ENCODE measurements around the gene NDUFA13.

The NDUFA13 gene

GRCh38 chr19:19510432-19510831, 5.6 kb upstream of the NDUFA13 start:
- no peaks in the 10 kb centered on the region for H3F3A ChIP-seq (ENCODE audit: insufficient read depth, low read length)
- H3K9ac ChIP-seq (ENCODE audit: low read length) = no peak overlapping the region
- H3K9me2 ChIP-seq (ENCODE audit: low read depth, low read length) = no peaks in the 10 kb centered on the region
- no peak overlapping the region for H3K27ac ChIP-seq (ENCODE audit: low read depth, low read length, poor library complexity, severe bottlenecking)
- H3K27me3 ChIP-seq (ENCODE audit: insufficient read depth, low read length) = no peaks in the 10 kb centered on the region
- no peak overlapping the region for H3K4me2 ChIP-seq (ENCODE audit: low read length)
- no peaks in the 10 kb centered on the region for H3K79me2 ChIP-seq (ENCODE audit: insufficient read depth, low read length)
- H4K20me1 ChIP-seq (ENCODE audit: insufficient read depth, low read length) = no peaks in the 10 kb centered on the region
- no peak overlapping the region for H2AFZ ChIP-seq (ENCODE audit: low read length)
- H3K36me3 ChIP-seq (ENCODE audit: insufficient read depth, low read length) = peaks cover 26% of the 10 kb centered on the region
- H3K4me1 ChIP-seq (ENCODE audit: insufficient read depth, low read length, severe bottlenecking) = peaks cover 3% of the 10 kb centered on the region
- H3K4me3 ChIP-seq (ENCODE audit: low read depth, low read length, poor library complexity, severe bottlenecking) = no peak overlapping the region
- TF ChIP-seq CTCF (IDR thresholded peaks at IDR 0.05; ENCODE audit: low read length) (no peak), EZH2 (IDR thresholded peaks at IDR 0.05; ENCODE audit: borderline replicate concordance, low read length) (no peak)
- H3K9me3 ChIP-seq (ENCODE audit: low read length) = no peaks in the 10 kb centered on the region

GRCh38 chr19:19513682-19514081, 2.3 kb upstream of the NDUFA13 start:
- H2AFZ ChIP-seq (ENCODE audit: low read length) = no peak overlapping the region
- H3K9ac ChIP-seq (ENCODE audit: low read length) = no peak overlapping the region
- H3K27me3 ChIP-seq (ENCODE audit: insufficient read depth, low read length) = no peaks in the 10 kb centered on the region
- H4K20me1 ChIP-seq (ENCODE audit: insufficient read depth, low read length) = no peaks in the 10 kb centered on the region
- no peak overlapping the region for H3K4me2 ChIP-seq (ENCODE audit: low read length)
- no peak overlapping the region for H3K4me3 ChIP-seq (ENCODE audit: low read depth, low read length, poor library complexity, severe bottlenecking)
- no peaks in the 10 kb centered on the region for H3F3A ChIP-seq (ENCODE audit: insufficient read depth, low read length)
- H3K9me2 ChIP-seq (ENCODE audit: low read depth, low read length) = no peaks in the 10 kb centered on the region
- H3K27ac ChIP-seq (ENCODE audit: low read depth, low read length, poor library complexity, severe bottlenecking) = no peak overlapping the region
- H3K9me3 ChIP-seq (ENCODE audit: low read length) = no peaks in the 10 kb centered on the region
- TF ChIP-seq EZH2 (IDR thresholded peaks at IDR 0.05; ENCODE audit: borderline replicate concordance, low read length) (no peak), CTCF (IDR thresholded peaks at IDR 0.05; ENCODE audit: low read length) (no peak)
- peaks cover 24% of the 10 kb centered on the region for H3K4me1 ChIP-seq (ENCODE audit: insufficient read depth, low read length, severe bottlenecking)
- peaks cover 23% of the 10 kb centered on the region for H3K79me2 ChIP-seq (ENCODE audit: insufficient read depth, low read length)
- peaks cover 4% of the 10 kb centered on the region; the same call in 1 of the 2 replicates for H3K36me3 ChIP-seq (ENCODE audit: insufficient read depth, low read length)

- Histone ChIP-seq H3K4me1 (ENCODE audit: insufficient read depth, low read length, severe bottlenecking) (peaks cover 27% of the 10 kb centered on the region), H2AFZ (ENCODE audit: low read length) (no peak overlapping the region), H4K20me1 (ENCODE audit: insufficient read depth, low read length) (no peaks in the 10 kb centered on the region), H3K9ac (ENCODE audit: low read length) (no peak overlapping the region), H3K79me2 (ENCODE audit: insufficient read depth, low read length) (peaks cover 27% of the 10 kb centered on the region), H3K9me2 (ENCODE audit: low read depth, low read length) (no peaks in the 10 kb centered on the region), H3F3A (ENCODE audit: insufficient read depth, low read length) (no peaks in the 10 kb centered on the region), H3K27me3 (ENCODE audit: insufficient read depth, low read length) (no peaks in the 10 kb centered on the region), H3K27ac (ENCODE audit: low read depth, low read length, poor library complexity, severe bottlenecking) (no peak overlapping the region), H3K9me3 (ENCODE audit: low read length) (no peaks in the 10 kb centered on the region), H3K4me3 (ENCODE audit: low read depth, low read length, poor library complexity, severe bottlenecking) (no peak overlapping the region), H3K4me2 (ENCODE audit: low read length) (no peak overlapping the region), H3K36me3 (ENCODE audit: insufficient read depth, low read length) (peaks cover 7% of the 10 kb centered on the region; the same call in 1 of the 2 replicates)
- TF ChIP-seq CTCF (IDR thresholded peaks at IDR 0.05; ENCODE audit: low read length) (no peak), EZH2 (IDR thresholded peaks at IDR 0.05; ENCODE audit: borderline replicate concordance, low read length) (no peak)
These were observed 1.8 kb upstream of the NDUFA13 start for GRCh38 chr19:19514215-19514657.
